HG02870 (cell line): ENCODE data around the gene SUSD3.

ENCODE experiments used
- ATAC-seq: cut with Tn5 transposase; IDR thresholded peaks from one replicate; pipeline ENCODE4 v1.9.1; 2021; ENCODE audit warnings: mild to moderate bottlenecking, moderate library complexity; ENCODE audit not compliant: unreplicated experiment

Gene SUSD3

GRCh38 chr9:93028448-93029006 is 30.0 kb upstream of the SUSD3 start:
- ATAC-seq, result no peak

- ATAC-seq, result no peak
Measured at GRCh38 chr9:93030642-93031628, 27.6 kb upstream of the SUSD3 start.

- no peak for ATAC-seq
Measured at GRCh38 chr9:93031629-93032430, 26.7 kb upstream of the SUSD3 start.

GRCh38 chr9:93032545-93032944 is 26.0 kb upstream of the SUSD3 start:
- no peak for ATAC-seq

- no peak for ATAC-seq
Measured at GRCh38 chr9:93033531-93033930, 25.0 kb upstream of the SUSD3 start.

GRCh38 chr9:93035106-93035660 is 23.3 kb upstream of the SUSD3 start:
- no peak for ATAC-seq

- ATAC-seq, result no peak
Measured at GRCh38 chr9:93035821-93036351, 22.6 kb upstream of the SUSD3 start.

- ATAC-seq, result no peak
Measured at GRCh38 chr9:93036887-93037475, 21.5 kb upstream of the SUSD3 start.

- ATAC-seq, result no peak
Measured at GRCh38 chr9:93037476-93037971, 21.0 kb upstream of the SUSD3 start.

- no peak for ATAC-seq
Measured at GRCh38 chr9:93038918-93039317, 19.6 kb upstream of the SUSD3 start.

- ATAC-seq, result no peak
Measured at GRCh38 chr9:93039456-93039855, 19.0 kb upstream of the SUSD3 start.

GRCh38 chr9:93039976-93040375 is 18.5 kb upstream of the SUSD3 start:
- no peak for ATAC-seq

GRCh38 chr9:93040409-93040808 is 18.1 kb upstream of the SUSD3 start:
- ATAC-seq, result no peak

- ATAC-seq, result no peak
Measured at GRCh38 chr9:93041108-93041802, 17.2 kb upstream of the SUSD3 start.

GRCh38 chr9:93043122-93043521 is 15.4 kb upstream of the SUSD3 start:
- no peak for ATAC-seq

GRCh38 chr9:93045521-93045920 is 13.0 kb upstream of the SUSD3 start:
- ATAC-seq, result no peak

GRCh38 chr9:93048566-93049448 is 9.7 kb upstream of the SUSD3 start:
- ATAC-seq, result no peak

- no peak for ATAC-seq
Measured at GRCh38 chr9:93049491-93049890, 9.0 kb upstream of the SUSD3 start.

GRCh38 chr9:93050231-93050630 is 8.3 kb upstream of the SUSD3 start:
- no peak for ATAC-seq
